HCEC 1CT (cell line): ENCODE data around the gene PRKAG3.
"Not testable (repeated sequence)": the region's sequence is repeated elsewhere in the genome, so short reads cannot be mapped to it uniquely, and the experiment has no call there.

Source experiments
- DNase-seq: peaks from one replicate; pipeline ENCODE4 v3.0.0-alpha.2; 2017

The PRKAG3 gene

DNA sequence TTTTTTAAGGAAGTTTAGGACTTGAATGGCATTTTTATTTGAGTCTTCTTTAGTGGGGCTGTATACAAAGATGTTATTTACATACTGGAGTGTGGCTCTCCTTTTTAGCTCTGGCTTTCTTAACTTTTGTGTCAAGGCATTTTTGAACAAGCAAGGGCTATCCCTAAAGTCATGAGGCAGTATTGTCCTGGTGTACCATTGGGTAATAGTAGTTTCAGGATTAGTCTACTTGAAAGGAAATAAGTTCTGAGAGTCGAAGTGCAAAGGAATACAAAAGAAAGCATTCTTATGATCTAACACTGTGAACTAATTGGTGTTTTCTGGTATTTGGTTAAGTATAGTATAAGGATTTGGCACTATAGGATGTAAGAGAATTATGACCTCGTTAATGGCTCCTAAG lies 51.6 kb downstream of the PRKAG3 start:
- no peak for DNase-seq

DNA sequence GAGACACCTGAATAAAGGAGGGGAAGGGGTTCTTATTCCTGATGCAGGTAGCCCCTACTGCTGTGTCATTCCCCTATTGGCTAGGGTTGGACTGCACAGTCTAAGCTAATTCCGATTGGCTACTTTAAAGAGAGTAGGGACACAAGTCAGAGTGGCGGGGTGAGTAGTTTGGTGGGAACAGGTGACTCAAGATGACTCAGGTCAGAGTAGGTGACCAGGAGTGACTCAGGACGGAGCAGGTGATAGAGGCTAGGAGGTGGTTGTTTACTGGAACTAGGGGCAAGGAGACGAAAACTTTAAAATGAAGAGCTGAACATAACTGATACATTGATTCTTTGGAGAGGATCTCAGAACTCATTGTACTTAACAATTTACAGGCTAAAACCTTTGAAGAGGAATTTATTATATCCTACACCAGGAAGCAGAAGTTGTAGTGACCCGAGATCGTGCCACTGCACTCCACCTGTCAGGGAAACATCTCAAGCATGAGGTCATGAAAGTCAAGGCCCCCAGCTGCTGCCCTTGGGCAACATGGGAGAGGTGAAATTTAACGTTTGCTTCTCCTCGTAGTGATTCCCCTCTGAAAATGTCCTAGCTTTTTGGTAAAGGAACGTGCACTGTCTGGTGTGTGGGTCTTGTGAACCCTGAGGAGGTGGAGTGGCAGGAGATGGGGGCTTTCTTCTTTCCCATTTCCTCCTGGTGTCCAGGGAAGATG lies 54.2 kb downstream of the PRKAG3 start:
- no peak for DNase-seq

DNA sequence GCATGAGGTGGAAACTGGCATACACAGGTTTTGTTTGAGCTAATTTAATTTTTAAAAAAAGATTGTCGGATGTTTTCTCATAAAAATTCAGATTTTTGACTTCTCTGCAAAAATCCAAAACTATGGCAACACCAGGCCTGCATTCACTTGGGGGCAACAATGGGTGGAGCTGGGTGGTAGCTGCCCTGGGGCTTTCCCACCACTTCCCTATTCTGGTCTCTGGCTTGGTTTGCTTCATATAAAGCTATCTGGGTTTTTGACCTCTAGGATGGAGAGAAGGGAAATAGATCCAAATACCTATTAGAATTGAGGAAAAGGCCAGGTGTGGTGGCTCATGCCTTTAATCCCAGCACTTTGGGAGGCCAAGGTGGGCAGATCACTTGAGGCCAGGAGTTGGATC lies 55.1 kb downstream of the PRKAG3 start:
- no peak for DNase-seq

DNA sequence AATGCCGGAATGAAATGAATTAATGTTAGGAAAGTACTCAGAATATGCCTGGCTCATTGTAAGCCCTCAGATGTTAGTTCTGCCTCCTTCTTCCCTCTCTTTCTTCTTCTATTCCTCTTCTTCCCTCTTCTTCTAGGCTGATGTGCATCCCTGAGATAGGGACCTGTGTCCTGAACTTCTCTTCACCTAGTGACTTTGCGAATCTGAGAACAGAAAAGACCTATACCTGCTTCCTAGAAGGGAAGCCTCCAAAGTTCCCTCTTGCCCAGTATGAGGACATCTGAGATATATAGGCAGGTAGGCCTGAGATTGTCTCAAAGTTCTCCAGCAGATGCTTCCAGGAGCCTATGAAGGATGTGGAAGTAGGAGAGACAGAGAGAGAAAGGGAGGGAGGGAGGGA lies 57.7 kb downstream of the PRKAG3 start:
- DNase-seq = no peak

DNA sequence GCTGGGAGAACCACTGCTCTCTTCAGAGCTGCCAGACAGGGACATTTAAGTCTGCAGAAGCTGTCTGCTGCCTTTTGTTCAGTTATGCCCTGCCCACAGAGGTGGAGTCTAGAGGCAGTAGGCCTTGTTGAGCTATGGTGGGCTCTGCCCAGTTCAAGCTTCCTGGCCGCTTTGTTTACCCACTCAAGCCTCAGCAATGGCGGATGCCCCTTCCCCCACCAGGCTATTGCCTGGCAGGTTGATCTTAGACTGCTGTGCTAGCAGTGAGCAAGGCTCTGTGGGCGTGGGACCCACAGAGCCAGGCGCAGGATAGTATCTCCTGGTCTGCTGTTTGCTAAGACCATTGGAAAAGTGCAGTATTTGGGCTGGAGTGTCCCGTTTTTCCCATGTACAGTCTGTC lies 58.8 kb downstream of the PRKAG3 start:
- DNase-seq = not testable (repeated sequence)
